Calu3 (cell line): ENCODE results near the gene PDGFA. TPM values are rescaled to one million over a fixed set of nuclear protein-coding genes. Genes with fewer than 3 reads are reported as not detected.

Experiments used
- BruUV-seq: library from RNA; stranded (reverse); fragments of 400-500 nt; replicated peaks from 2 replicates; lab custom pipeline; 2021; lab: Mats Ljungman, UMichigan
- CTCF ChIA-PET: fragments of 300-600 bp; sonication (Branson Sonifier 250); formaldehyde crosslinking; loops from one replicate; lab custom pipeline; 2022; ENCODE audit warnings: antibody characterized with exemption; lab: Charles Lee
- DNase-seq: peaks from one replicate; pipeline ENCODE4 v3.0.0; 2022
- H3K27ac Mint-ChIP-seq: one replicate; pipeline ENCODE4 v1.8.0; 2022; ENCODE audit warnings: mixed read lengths; ENCODE audit not compliant: unreplicated experiment
- H3K27me3 Mint-ChIP-seq: one replicate; pipeline ENCODE4 v1.8.0; 2022; ENCODE audit warnings: mixed read lengths; ENCODE audit not compliant: unreplicated experiment
- H3K36me3 Mint-ChIP-seq: one replicate; pipeline ENCODE4 v1.8.0; 2022; ENCODE audit warnings: mild to moderate bottlenecking, moderate library complexity, mixed read lengths; ENCODE audit not compliant: insufficient read depth, unreplicated experiment
- H3K4me1 Mint-ChIP-seq: one replicate; pipeline ENCODE4 v1.8.0; 2022; ENCODE audit warnings: mild to moderate bottlenecking, low read depth, mixed read lengths; ENCODE audit not compliant: unreplicated experiment
- H3K4me3 Mint-ChIP-seq: one replicate; pipeline ENCODE4 v1.8.0; 2022; ENCODE audit warnings: mild to moderate bottlenecking, low read depth, moderate library complexity, mixed read lengths; ENCODE audit not compliant: unreplicated experiment
- H3K9me3 Mint-ChIP-seq: one replicate; pipeline ENCODE4 v1.8.0; 2022; ENCODE audit warnings: low read depth, mixed read lengths; ENCODE audit not compliant: unreplicated experiment
- CTCF ChIP-seq: fragments of 200-600 bp; IDR thresholded peaks from one replicate; pipeline ENCODE4 v1.8.0; 2022; ENCODE audit warnings: antibody characterized with exemption; ENCODE audit not compliant: unreplicated experiment
- intact Hi-C: fragments of 100-400 bp; cut with micrococcal nuclease; formaldehyde crosslinking; loops from one replicate; pipeline ENCODE4 v1.10.0; 2022; ENCODE audit not compliant: unreplicated experiment
- total RNA-seq: library from RNA; stranded (reverse); gene quantifications from 2 replicates; pipeline ENCODE4 v1.2.3, GENCODE V29; 2022

The PDGFA gene
- total RNA-seq, 1 experiment from 2014 or later = 4.5 TPM

GRCh38 chr7:489876-490275, 29.8 kb downstream of the PDGFA start:
- H3K27ac Mint-ChIP-seq = no peak overlapping the region
- intact Hi-C loops = no loop called here
- BruUV-seq = no TSS peak
- no peak overlapping the region for H3K4me3 Mint-ChIP-seq
- no peak for TF ChIP-seq CTCF
- H3K27me3 Mint-ChIP-seq = peaks cover 49% of the 10 kb centered on the region
- H3K36me3 Mint-ChIP-seq = no peaks in the 10 kb centered on the region
- no peaks in the 10 kb centered on the region for H3K9me3 Mint-ChIP-seq
- no peak for DNase-seq
- peaks cover 12% of the 10 kb centered on the region for H3K4me1 Mint-ChIP-seq
- CTCF ChIA-PET = interaction anchor here (1.0 kb wide), 1 partner anchor 13 kb away, joined by 3 read pairs; no protein-coding TSS in a partner anchor

- Mint-ChIP-seq H3K36me3 (peaks cover 6% of the 10 kb centered on the region), H3K27me3 (peaks cover 82% of the 10 kb centered on the region), H3K4me1 (peaks cover 12% of the 10 kb centered on the region), H3K27ac (no peak overlapping the region), H3K9me3 (peaks cover 11% of the 10 kb centered on the region), H3K4me3 (peak overlapping the region; percentile 7)
- no peak for DNase-seq
- no TSS peak for BruUV-seq
- no peak for TF ChIP-seq CTCF
- intact Hi-C loops = no loop called here
- CTCF ChIA-PET = no interaction called here
These were observed 33.4 kb downstream of the PDGFA start for GRCh38 chr7:486216-486743.

- intact Hi-C loops = no loop called here
- peak; percentile 44 for DNase-seq
- no TSS peak for BruUV-seq
- TF ChIP-seq CTCF = no peak
- no peak overlapping the region for H3K27ac Mint-ChIP-seq
- peaks cover 12% of the 10 kb centered on the region for H3K4me1 Mint-ChIP-seq
- peaks cover 91% of the 10 kb centered on the region for H3K27me3 Mint-ChIP-seq
- H3K36me3 Mint-ChIP-seq = peaks cover 6% of the 10 kb centered on the region
- no peak overlapping the region for H3K4me3 Mint-ChIP-seq
- peaks cover 11% of the 10 kb centered on the region for H3K9me3 Mint-ChIP-seq
- CTCF ChIA-PET = interaction anchor here (0.6 kb wide), 1 partner anchor 243 kb away, joined by 7 read pairs; no protein-coding TSS in a partner anchor
These were observed 34.2 kb downstream of the PDGFA start for GRCh38 chr7:485188-486081.

GRCh38 chr7:484356-485101, 35.1 kb downstream of the PDGFA start:
- H3K4me1 Mint-ChIP-seq = peaks cover 12% of the 10 kb centered on the region
- peaks cover 11% of the 10 kb centered on the region for H3K9me3 Mint-ChIP-seq
- intact Hi-C loops = no loop called here
- peaks cover 6% of the 10 kb centered on the region for H3K36me3 Mint-ChIP-seq
- H3K27ac Mint-ChIP-seq = no peak overlapping the region
- H3K4me3 Mint-ChIP-seq = no peak overlapping the region
- BruUV-seq = no TSS peak
- peaks cover 94% of the 10 kb centered on the region for H3K27me3 Mint-ChIP-seq
- CTCF ChIA-PET = no interaction called here
- TF ChIP-seq CTCF = no peak
- no peak for DNase-seq
